SK-N-SH (cell line): Measurements from ENCODE around the gene RITA1. TPM values are rescaled to one million over a fixed set of nuclear protein-coding genes. Genes with fewer than 3 reads are reported as not detected.

Experiments used
- CTCF ChIA-PET: fragments of 300-600, 350-600 bp; formaldehyde crosslinking; extraction: SDS; loops from one replicate; lab custom pipeline; 2021; lab: Yijun Ruan, JAX
- POLR2A ChIA-PET: fragments of 350-600 bp; sonication (Branson Sonifier 250); formaldehyde crosslinking; extraction: SDS; loops from one replicate; lab custom pipeline; 2020; ENCODE audit warnings: antibody characterized with exemption, inconsistent platforms; lab: Yijun Ruan, JAX
- DNase-seq: peaks from one replicate; pipeline ENCODE4 v3.0.0; 2012
- H2AFZ ChIP-seq: fragments of 200-600 bp; sonication (generic); 2 replicates; pipeline ENCODE4 v1.8.1; 2016; ENCODE audit warnings: antibody characterized with exemption, mild to moderate bottlenecking, low read depth
- H3F3A ChIP-seq: fragments of 200-600 bp; sonication (generic); replicated peaks from 2 replicates; pipeline ENCODE3; 2016; ENCODE audit warnings: antibody characterized with exemption, mild to moderate bottlenecking; ENCODE audit not compliant: insufficient read depth
- H3K27ac ChIP-seq, 2 experiments: fragments of 200-500 bp in 1 of 2; fragments of 200-600 bp in 1 of 2; sonication (Bioruptor generic) in 1 of 2; sonication (generic), shearing (Covaris generic) in 1 of 2; 2 replicates each; pipeline versions ENCODE4 v1.5.1 to v1.6.1; 2014 to 2016; ENCODE audit warnings: low read depth in 2 of 2, inconsistent platforms in 1 of 2, low read length in 1 of 2, mild to moderate bottlenecking in 1 of 2, mixed read lengths in 1 of 2
- H3K27me3 ChIP-seq: fragments of 200-600 bp; sonication (generic), shearing (Covaris generic); 2 replicates; pipeline ENCODE4 v1.6.1; 2016; ENCODE audit warnings: mixed run types; ENCODE audit not compliant: insufficient read depth
- H3K36me3 ChIP-seq, 2 experiments: fragments of 200-500 bp in 1 of 2; fragments of 200-600 bp in 1 of 2; sonication (Bioruptor generic) in 1 of 2; sonication (generic) in 1 of 2; replicated peaks in 1 of 2; 2 replicates each; pipeline versions ENCODE3 to v1.5.1; 2014 to 2016; ENCODE audit warnings: low read length in 1 of 2, mild to moderate bottlenecking in 1 of 2; ENCODE audit not compliant: insufficient read depth in 2 of 2, control insufficient read depth in 1 of 2
- H3K4me1 ChIP-seq, 2 experiments: fragments of 200-500 bp in 1 of 2; fragments of 200-600 bp in 1 of 2; sonication (Bioruptor generic) in 1 of 2; sonication (generic), shearing (Covaris generic) in 1 of 2; 2 replicates each; pipeline versions ENCODE4 v1.5.1 to v1.6.1; 2014 to 2016; ENCODE audit warnings: low read depth in 1 of 2, low read length in 1 of 2, mixed run types in 1 of 2; ENCODE audit not compliant: insufficient read depth in 2 of 2, control insufficient read depth in 1 of 2
- H3K4me2 ChIP-seq: fragments of 200-600 bp; sonication (generic), shearing (Covaris generic); 2 replicates; pipeline ENCODE4 v1.6.1; 2017; ENCODE audit warnings: mixed run types
- H3K4me3 ChIP-seq, 2 experiments: fragments of 200-500 bp in 1 of 2; fragments of 200-600 bp in 1 of 2; sonication (Bioruptor generic) in 1 of 2; sonication (generic), shearing (Covaris generic) in 1 of 2; 2 replicates each; pipeline versions ENCODE4 v1.5.1 to v1.8.1; 2014 to 2016; ENCODE audit warnings: low read depth in 2 of 2, inconsistent platforms in 1 of 2, low read length in 1 of 2, mild to moderate bottlenecking in 1 of 2, mixed read lengths in 1 of 2, moderate library complexity in 1 of 2
- H3K79me2 ChIP-seq: fragments of 200-600 bp; sonication (generic); 2 replicates; pipeline ENCODE4 v1.8.1; 2017; ENCODE audit warnings: mild to moderate bottlenecking; ENCODE audit not compliant: insufficient read depth
- H3K9ac ChIP-seq: fragments of 200-600 bp; sonication (generic); 2 replicates; pipeline ENCODE4 v1.6.1; 2017; ENCODE audit warnings: mixed run types
- H3K9me2 ChIP-seq: fragments of 200-600 bp; sonication (generic); 2 replicates; pipeline ENCODE4 v1.6.1; 2017; ENCODE audit warnings: mixed run types
- H3K9me3 ChIP-seq: fragments of 200-600 bp; sonication (generic); 2 replicates; pipeline ENCODE4 v1.6.1; 2017; ENCODE audit warnings: mixed run types, mild to moderate bottlenecking, moderate library complexity
- H4K20me1 ChIP-seq: fragments of 200-600 bp; sonication (generic); 2 replicates; pipeline ENCODE4 v1.6.1; 2017; ENCODE audit warnings: mild to moderate bottlenecking, mixed run types; ENCODE audit not compliant: insufficient read depth
- CHD2 ChIP-seq: fragments of 150-350 bp; IDR thresholded peaks from 2 replicates; pipeline ENCODE4 v1.6.1; 2018; ENCODE audit warnings: low read length; ENCODE audit not compliant: partially characterized antibody
- FOSL2 ChIP-seq: IDR thresholded peaks from 2 replicates; pipeline ENCODE4 v1.4.0; 2012; ENCODE audit warnings: low read depth, mild to moderate bottlenecking, moderate library complexity, borderline replicate concordance
- FOXJ3 ChIP-seq: sonication (generic); formaldehyde crosslinking; IDR thresholded peaks from 2 replicates; pipeline ENCODE4 v1.5.1; 2020; ENCODE audit warnings: mild to moderate bottlenecking, missing genetic modification reagents
- GATA2 ChIP-seq: sonication (generic); formaldehyde crosslinking; IDR thresholded peaks from 2 replicates; pipeline ENCODE4 v1.5.0; 2020; ENCODE audit warnings: mild to moderate bottlenecking, missing genetic modification reagents
- JUND ChIP-seq: IDR thresholded peaks from 2 replicates; pipeline ENCODE4 v1.4.0; 2012
- MXI1 ChIP-seq: IDR thresholded peaks from 2 replicates; pipeline ENCODE4 v1.6.1; 2012; ENCODE audit warnings: mild to moderate bottlenecking, low read depth, low read length, improper control_type of control experiment
- NRF1 ChIP-seq: IDR thresholded peaks from 2 replicates; pipeline ENCODE4 v1.6.1; 2012; ENCODE audit warnings: low read depth, mild to moderate bottlenecking, low read length
- RAD21 ChIP-seq: IDR thresholded peaks from 2 replicates; pipeline ENCODE4 v1.6.1; 2012; ENCODE audit warnings: mild to moderate bottlenecking, low read length
- RCOR1 ChIP-seq: fragments of 150-350 bp; IDR thresholded peaks from 2 replicates; pipeline ENCODE4 v1.6.1; 2017; ENCODE audit warnings: antibody characterized with exemption, low read length
- SIN3A ChIP-seq: IDR thresholded peaks from 2 replicates; pipeline ENCODE4 v1.6.1; 2012; ENCODE audit warnings: low read depth, mild to moderate bottlenecking, low read length, moderate library complexity, borderline replicate concordance
- SMC3 ChIP-seq: IDR thresholded peaks from 2 replicates; pipeline ENCODE4 v1.6.1; 2012; ENCODE audit warnings: low read depth, low read length, improper control_type of control experiment
- TAF1 ChIP-seq: IDR thresholded peaks from 2 replicates; pipeline ENCODE4 v1.6.1; 2012; ENCODE audit warnings: low read depth, mild to moderate bottlenecking, low read length, moderate library complexity, borderline replicate concordance
- TCF12 ChIP-seq: IDR thresholded peaks from 2 replicates; pipeline ENCODE4 v1.4.0; 2012
- TEAD4 ChIP-seq: IDR thresholded peaks from 2 replicates; pipeline ENCODE4 v1.4.0; 2012; ENCODE audit warnings: mild to moderate bottlenecking, borderline replicate concordance; ENCODE audit not compliant: insufficient read depth
- YY1 ChIP-seq: IDR thresholded peaks from 2 replicates; pipeline ENCODE4 v1.4.0; 2012; ENCODE audit warnings: low read depth, mild to moderate bottlenecking
- WGBS: methylation state at CpG from one replicate; pipeline ENCODE4 v1.1.6; 2017; ENCODE audit warnings: low lambda C conversion rate; 5-methylcytosine and 5-hydroxymethylcytosine counted together
- polyA plus RNA-seq, 3 experiments: library from polyadenylated mRNA; depleted of rRNA; stranded (reverse); fragments of >200 nt; gene quantifications; 2 replicates each; pipeline ENCODE4 v1.2.3, GENCODE V29; 2012
- TF ChIP-seq, protein P1 (sequence below): fragments of 150-350 bp; IDR thresholded peaks from 2 replicates; pipeline ENCODE4 v1.6.1; 2016; ENCODE audit warnings: mild to moderate bottlenecking, low read depth, low read length

The RITA1 gene
- polyA plus RNA-seq, 1 of the 3 experiments (the other 2 are of a cell fraction) = 21.1 TPM

- Histone ChIP-seq H3K9me3 (0 out of 2 replicates have a peak, but pooled peaks cover 5% of the 10 kb centered on the region), H3K4me3 (no peak overlapping the region), H3K9me2 (no peaks in the 10 kb centered on the region), H3K79me2 (no peaks in the 10 kb centered on the region), H3K36me3 (no peaks in the 10 kb centered on the region), H3F3A (no peaks in the 10 kb centered on the region)
- WGBS = 76% methylated on average over 4 of the region's 5 CpGs
- ChIA-PET POLR2A (no interaction called here), CTCF (no interaction called here)
- no peak for TF ChIP-seq TCF12
- TF ChIP-seq YY1 = no peak
- no peak for TF ChIP-seq CHD2
- TF ChIP-seq, protein P1, sequence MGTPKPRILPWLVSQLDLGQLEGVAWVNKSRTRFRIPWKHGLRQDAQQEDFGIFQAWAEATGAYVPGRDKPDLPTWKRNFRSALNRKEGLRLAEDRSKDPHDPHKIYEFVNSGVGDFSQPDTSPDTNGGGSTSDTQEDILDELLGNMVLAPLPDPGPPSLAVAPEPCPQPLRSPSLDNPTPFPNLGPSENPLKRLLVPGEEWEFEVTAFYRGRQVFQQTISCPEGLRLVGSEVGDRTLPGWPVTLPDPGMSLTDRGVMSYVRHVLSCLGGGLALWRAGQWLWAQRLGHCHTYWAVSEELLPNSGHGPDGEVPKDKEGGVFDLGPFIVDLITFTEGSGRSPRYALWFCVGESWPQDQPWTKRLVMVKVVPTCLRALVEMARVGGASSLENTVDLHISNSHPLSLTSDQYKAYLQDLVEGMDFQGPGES = no peak
- TF ChIP-seq RAD21 = no peak
- TF ChIP-seq, all 33 proteins: peak for 0
- Histone ChIP-seq H4K20me1 (no peaks in the 10 kb centered on the region), H3K27me3 (no peaks in the 10 kb centered on the region), H3K4me1 (no peaks in the 10 kb centered on the region; a peak in 1 of 4 replicates), H3K9ac (no peak overlapping the region), H3K4me2 (no peak overlapping the region), H2AFZ (no peak overlapping the region), H3K27ac (no peak overlapping the region)
- DNase-seq = no peak
Observed at GRCh38 chr12:113142886-113143332, 42.6 kb upstream of the RITA1 start.

DNA sequence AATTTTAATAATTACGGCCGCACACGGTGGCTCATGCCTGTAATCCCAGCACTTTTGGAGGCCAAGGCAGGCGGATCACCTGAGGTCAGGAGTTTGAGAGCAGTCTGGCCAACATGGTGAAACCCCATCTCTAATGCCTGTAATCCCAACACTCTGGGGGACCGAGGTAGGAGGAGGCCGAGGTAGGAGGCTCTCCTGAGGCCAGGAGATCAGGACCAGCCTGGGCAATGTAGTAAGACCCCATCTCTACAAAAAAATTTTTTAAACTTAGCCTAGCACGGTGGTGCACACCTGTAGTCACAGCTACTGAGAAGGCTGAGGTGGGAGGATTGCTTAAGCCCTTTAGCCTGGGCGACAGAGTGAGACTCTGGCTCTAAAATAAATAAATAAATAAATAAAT is 41.6 kb upstream of the RITA1 start:
- H3K27me3 ChIP-seq = no peaks in the 10 kb centered on the region
- H3K27ac ChIP-seq = no peak overlapping the region
- no peaks in the 10 kb centered on the region for H3K79me2 ChIP-seq
- no peak overlapping the region for H3K9ac ChIP-seq
- no peaks in the 10 kb centered on the region for H3K36me3 ChIP-seq
- H3K4me1 ChIP-seq = no peaks in the 10 kb centered on the region; a peak in 1 of 4 replicates
- ChIA-PET POLR2A (no interaction called here), CTCF (interaction anchor here (1.3 kb wide), 1 partner anchor 95 kb away, joined by 5 read pairs; no protein-coding TSS in a partner anchor)
- no peak for DNase-seq
- no peak overlapping the region for H3K4me2 ChIP-seq
- H3K9me2 ChIP-seq = no peaks in the 10 kb centered on the region
- TF ChIP-seq FOXJ3 (CRISPR knock-in tag) (no peak), GATA2 (no peak), MXI1 (no peak), TCF12 (no peak), TEAD4 (no peak), CHD2 (no peak)
- no peak overlapping the region for H2AFZ ChIP-seq
- no peaks in the 10 kb centered on the region for H3F3A ChIP-seq
- H4K20me1 ChIP-seq = no peaks in the 10 kb centered on the region
- H3K9me3 ChIP-seq = 0 out of 2 replicates have a peak, but pooled peaks cover 5% of the 10 kb centered on the region
- WGBS = 65% methylated on average over 8 of the region's 8 CpGs
- H3K4me3 ChIP-seq = no peak overlapping the region

- ChIA-PET CTCF (interaction anchor here (0.8 to 1.3 kb wide), 3 partner anchors 9 to 96 kb away, joined by 3 to 5 read pairs (median 4); no protein-coding TSS in a partner anchor), POLR2A (no interaction called here)
- no peaks in the 10 kb centered on the region for H3K27me3 ChIP-seq
- no peak overlapping the region for H3K27ac ChIP-seq
- H3K36me3 ChIP-seq = no peaks in the 10 kb centered on the region
- H3K4me2 ChIP-seq = no peak overlapping the region
- WGBS = 68% methylated on average over 5 of the region's 5 CpGs
- peaks cover 3 to 5% of the 10 kb centered on the region in 2 experiments; a peak in 2 of 4 replicates for H3K4me1 ChIP-seq
- no peak overlapping the region for H3K4me3 ChIP-seq
- TF ChIP-seq TEAD4 (no peak), FOSL2 (no peak), SIN3A (no peak), CHD2 (no peak), JUND (no peak), RCOR1 (no peak), SMC3 (no peak), TAF1 (no peak), GATA2 (no peak), NRF1 (no peak), FOXJ3 (CRISPR knock-in tag) (no peak), TCF12 (no peak)
- TF ChIP-seq, protein P1 = no peak
- no peaks in the 10 kb centered on the region for H3K79me2 ChIP-seq
- no peaks in the 10 kb centered on the region for H3F3A ChIP-seq
- no peak overlapping the region for H3K9ac ChIP-seq
- DNase-seq = no peak
- H3K9me3 ChIP-seq = 0 out of 2 replicates have a peak, but pooled peaks cover 5% of the 10 kb centered on the region
- no peak overlapping the region for H2AFZ ChIP-seq
- no peaks in the 10 kb centered on the region for H3K9me2 ChIP-seq
- H4K20me1 ChIP-seq = no peaks in the 10 kb centered on the region
Observed at GRCh38 chr12:113144806-113145205, 40.7 kb upstream of the RITA1 start.
